Suppressor macrophage (primary cell): Measurements from ENCODE around the gene USP25.

ENCODE experiments used
- DNase-seq, 4 experiments: peaks; one replicate each; pipeline ENCODE4 v3.0.0-alpha.2; 2020 to 2022
- total RNA-seq, 17 experiments: gene quantifications; one replicate each; lab custom pipeline; 2026; ENCODE audit warnings: mixed read lengths in 6 of 17, inconsistent platforms in 3 of 17; lab: John Stamatoyannopoulos, UW

Gene USP25, protein sequence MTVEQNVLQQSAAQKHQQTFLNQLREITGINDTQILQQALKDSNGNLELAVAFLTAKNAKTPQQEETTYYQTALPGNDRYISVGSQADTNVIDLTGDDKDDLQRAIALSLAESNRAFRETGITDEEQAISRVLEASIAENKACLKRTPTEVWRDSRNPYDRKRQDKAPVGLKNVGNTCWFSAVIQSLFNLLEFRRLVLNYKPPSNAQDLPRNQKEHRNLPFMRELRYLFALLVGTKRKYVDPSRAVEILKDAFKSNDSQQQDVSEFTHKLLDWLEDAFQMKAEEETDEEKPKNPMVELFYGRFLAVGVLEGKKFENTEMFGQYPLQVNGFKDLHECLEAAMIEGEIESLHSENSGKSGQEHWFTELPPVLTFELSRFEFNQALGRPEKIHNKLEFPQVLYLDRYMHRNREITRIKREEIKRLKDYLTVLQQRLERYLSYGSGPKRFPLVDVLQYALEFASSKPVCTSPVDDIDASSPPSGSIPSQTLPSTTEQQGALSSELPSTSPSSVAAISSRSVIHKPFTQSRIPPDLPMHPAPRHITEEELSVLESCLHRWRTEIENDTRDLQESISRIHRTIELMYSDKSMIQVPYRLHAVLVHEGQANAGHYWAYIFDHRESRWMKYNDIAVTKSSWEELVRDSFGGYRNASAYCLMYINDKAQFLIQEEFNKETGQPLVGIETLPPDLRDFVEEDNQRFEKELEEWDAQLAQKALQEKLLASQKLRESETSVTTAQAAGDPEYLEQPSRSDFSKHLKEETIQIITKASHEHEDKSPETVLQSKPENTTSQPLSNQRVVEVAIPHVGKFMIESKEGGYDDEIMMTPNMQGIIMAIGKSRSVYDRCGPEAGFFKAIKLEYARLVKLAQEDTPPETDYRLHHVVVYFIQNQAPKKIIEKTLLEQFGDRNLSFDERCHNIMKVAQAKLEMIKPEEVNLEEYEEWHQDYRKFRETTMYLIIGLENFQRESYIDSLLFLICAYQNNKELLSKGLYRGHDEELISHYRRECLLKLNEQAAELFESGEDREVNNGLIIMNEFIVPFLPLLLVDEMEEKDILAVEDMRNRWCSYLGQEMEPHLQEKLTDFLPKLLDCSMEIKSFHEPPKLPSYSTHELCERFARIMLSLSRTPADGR
- 75.1 to 194 (median 101) reads per million in 17 experiments for total RNA-seq

DNA sequence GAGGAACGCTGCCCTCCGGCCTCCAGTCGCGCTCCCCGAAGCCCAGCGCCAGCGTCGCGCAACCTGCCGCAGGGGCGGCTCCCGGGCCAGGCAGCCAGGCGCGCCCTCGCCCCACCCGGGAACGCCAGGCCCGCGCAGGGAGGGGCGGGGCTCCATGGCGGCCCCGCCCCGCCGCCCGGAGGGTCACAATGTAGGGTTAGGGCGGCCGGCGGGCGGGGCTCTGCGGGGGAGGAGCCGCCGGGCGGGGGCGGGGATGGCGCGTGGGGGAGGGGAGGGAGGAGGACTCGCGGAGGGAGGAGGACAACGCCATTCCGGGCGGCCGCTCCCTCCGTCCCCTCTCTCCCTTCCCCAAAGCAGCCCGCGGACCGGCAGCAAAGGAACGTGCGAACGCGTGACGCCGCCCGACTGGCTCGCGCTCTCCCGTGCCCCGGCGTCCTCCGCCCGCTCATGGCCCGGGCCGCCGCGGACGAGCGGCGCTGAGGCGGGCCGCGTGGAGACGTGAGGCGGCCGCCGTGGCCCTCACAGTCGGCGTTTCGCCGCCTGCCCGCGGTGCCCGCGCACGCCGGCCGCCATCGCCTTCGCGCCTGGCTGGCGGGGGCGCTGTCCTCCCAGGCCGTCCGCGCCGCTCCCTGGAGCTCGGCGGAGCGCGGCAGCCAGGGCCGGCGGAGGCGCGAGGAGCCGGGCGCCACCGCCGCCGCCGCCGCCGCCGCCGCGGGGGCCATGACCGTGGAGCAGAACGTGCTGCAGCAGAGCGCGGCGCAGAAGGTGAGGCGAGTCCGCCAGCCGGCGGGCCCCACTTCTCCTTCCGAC, at the start of gene USP25:
Gene USP25, plus strand, starts transcription at position 309 of the 810 bp plus-strand sequence. Its CDS starts 412 bp downstream, at position 721.
- DNase-seq: peak; percentile 92 to 98 (median 96)

DNA sequence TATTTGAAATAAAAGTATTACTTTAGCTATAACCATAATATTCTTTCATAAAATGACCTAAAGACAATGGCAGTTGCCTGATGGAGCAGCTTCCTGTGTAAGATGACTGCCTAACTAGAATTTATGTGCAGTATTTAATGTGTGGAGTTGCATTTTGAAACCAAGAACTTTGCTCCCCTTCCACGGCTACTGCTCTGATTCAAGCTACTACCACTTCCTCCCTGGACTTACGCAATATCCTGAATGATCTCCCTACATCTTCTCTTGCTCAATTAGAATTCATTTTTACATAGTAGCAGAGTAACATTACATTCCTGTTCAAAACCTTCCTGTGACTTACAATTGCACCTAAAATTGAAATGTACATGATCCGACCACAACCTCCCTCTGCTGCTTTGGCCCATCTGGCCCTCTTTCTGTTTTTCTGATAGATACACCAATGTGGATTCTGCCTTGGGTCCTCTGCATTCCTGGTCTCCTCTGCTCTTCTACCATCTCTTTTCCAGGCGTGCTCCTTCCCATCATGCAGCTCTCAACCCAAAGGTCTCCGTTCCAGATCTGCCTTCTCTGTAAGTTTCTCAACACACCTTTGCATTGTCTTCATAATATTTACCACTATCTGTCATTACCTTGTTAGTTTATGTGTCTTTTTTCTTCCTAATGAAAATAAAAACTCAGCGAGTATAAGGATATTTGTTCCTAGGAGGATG, 47.4 kb upstream of the USP25 start:
- DNase-seq: peak; percentile 66 to 93 (median 82)

DNA sequence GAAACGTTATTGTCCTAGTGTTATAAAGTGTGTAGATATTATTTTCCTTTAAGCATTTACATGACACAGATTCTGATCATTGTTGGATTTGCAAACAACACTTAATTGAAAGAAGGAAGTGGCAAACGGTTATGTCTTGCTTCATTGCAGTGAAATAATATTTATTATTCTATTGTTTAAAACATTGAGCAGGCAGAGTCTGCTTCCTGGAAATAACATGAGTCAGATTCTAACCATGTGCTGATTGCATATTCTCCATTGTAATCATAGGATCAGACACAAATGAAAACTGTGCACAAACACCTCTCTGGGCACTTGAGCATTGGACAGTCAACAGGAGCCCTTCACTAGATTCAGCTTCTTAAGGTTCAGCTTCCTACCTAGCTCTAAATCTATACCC, 46.8 kb upstream of the USP25 start:
- peak; percentile 53 to 88 (median 70) for DNase-seq

DNA sequence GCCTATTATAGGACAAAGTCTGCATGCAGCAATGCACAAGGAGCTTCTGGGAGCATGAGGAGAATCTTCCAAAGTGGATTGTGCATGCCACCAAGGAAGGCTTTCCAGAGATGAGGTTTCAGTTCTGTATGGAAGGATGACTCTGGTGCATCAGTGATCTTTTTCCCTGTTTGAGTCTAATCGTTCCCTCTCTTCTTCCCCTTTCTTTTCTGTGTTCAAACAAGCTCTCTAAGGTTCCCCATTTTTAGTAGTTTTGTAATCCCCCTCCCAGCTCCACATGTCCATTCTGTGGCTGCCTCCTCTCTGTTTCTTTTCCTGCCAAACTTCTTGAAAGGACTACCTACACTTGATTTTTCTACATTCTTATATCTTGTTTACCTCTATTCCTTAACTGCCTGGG, 43.3 kb upstream of the USP25 start:
- DNase-seq: peak; percentile 56 to 85 (median 74)

DNA sequence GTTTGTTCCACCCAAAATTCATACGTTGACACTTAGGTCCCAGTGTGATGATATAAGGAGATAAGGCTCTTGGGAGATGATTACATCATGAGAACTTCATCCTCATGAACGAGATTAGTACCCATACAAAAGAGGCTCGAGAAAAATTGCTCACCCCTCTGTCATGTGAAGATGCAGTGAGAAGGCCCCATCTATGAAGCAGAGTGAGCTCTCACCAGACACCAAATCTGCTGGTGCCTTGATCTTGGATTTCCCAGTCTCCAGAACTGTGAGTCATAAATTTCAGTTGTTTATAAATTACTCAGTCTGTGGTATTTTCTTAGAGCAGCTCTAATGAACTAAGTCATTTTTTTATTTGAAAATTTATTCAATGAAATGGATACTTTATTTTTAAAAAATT, 42.6 kb upstream of the USP25 start:
- peak in 1 of 4 experiments; percentile 24 for DNase-seq

DNA sequence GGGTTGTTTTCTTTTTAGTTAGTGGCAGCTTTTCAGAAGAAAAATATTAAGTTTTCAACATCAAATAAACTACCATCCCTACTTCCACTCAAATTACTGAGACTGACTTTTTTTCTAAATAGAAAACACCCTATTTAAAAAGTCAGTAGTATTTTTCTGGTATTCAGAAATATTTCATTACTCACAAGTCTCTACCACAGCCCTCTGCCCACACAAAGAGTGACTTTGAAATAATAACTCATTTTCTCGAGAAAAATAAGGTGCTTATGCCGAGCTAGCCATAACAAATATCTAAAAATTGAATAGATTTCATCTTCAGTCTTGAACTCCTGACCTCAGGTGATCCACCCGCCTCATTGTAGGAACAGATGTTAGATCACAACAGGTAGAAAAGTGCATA, 41.8 kb upstream of the USP25 start:
- no peak for DNase-seq

DNA sequence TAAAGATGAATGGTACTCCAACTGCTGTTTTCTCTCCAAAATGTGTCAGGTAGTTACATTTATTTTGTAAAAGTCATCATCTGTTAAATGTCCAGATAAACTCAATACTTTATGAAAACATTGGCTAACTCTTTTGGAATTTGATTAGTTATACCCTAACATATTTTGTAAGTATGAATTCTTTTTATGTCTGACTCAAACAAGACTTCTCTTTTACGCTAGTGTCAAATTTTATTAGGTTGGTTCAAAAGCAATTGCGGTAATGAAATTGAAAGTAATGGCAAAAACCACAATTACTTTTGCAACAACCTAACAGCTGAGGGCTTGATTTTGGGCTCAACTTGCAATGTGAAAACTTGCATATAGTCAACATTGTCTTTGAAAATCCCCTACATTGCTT, 41.0 kb upstream of the USP25 start:
- peak; percentile 24 to 73 (median 52) for DNase-seq

DNA sequence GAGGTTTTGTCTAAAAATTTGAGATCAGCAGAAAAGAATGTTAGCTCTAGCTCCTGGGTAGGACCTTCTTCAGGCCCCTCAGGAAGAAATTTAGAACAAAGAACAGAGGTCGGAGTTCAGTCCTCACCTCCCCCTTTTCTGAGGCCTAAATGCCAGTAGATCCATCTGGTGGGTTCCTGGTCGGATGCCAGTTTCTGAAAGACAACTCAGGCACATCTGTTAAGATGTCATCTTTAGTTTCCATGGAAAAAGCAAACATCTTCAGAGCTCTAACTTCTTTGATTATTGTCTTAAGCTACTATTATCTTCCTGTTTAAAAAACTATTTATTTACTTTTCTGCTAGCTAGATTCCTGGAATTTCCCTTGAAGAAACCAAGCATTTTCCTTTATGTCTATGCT, 37.1 kb upstream of the USP25 start:
- DNase-seq: no peak

DNA sequence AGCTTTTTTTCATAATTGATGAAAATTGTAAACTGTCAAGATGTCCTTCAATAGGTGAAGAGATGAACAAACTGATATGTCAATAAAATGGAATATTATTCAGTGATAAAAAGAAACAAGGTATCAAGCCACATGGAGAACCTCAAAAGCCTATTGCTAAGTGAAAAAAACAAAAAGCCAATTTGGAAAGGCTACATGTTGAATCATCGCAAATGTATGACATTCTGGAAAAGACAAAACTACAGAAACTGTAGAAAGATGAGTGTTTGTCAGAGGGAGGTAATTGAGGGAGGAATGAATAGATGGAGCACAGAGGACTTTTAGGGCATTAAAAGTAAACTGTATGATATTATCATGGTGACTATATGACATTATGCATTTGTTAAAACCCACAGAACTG, 34.5 kb upstream of the USP25 start:
- DNase-seq: no peak

DNA sequence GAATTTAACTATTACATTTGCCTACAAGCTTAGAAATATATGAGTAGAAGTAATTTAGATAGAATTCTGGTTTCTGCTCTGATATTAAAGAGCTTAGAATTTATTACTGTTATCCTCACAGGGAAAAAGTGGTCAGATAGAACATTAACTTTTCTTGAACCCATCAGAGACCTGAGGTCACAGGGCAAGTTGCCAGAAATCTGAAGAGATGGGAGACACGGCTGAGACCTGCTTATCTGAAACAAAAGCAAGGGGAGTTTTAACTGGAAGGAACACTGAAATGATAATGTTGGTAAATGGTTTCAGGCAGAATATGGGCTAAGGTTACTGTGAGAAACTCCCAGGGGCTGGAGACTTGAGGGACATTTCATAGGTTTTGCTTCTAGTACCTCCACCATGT, 28.0 kb upstream of the USP25 start:
- no peak for DNase-seq

DNA sequence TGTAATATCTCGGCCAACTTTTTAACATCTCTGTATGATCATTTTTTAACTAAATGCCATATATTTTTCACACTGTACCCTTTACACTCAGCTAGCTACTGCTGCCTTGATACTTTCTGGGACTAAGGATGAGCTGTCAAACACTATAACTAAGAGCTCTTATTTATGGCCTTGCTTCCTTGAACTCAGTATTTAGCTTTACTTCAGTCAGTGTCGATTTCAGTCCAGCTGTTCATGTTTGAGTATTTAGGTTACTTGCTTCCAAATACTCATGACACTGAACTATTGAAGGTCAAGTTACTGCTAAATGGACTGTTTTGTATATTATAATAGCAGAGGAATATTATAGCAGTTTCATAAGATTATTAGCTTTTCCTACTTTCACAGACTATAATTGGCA, 25.9 kb upstream of the USP25 start:
- no peak for DNase-seq

DNA sequence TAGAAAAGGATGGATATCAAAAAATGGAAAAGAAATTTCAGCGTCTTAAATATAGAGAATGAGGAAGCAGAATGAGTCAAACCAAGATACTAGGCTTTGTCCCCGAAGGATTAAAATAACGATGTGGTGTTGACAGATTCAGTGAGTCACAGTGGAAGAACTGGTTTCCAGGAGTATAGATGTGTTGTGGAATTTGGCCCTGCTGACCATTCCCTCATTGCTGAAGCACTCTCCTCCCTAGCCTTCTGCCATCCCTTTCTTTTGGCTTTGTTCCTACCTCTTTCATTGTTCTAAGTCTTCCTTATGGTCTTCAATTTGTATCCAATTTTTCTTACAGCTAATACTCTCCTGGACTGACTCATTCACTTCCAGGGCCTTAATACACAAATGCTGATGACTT, 23.1 kb upstream of the USP25 start:
- DNase-seq: peak in 1 of 4 experiments; percentile 45

DNA sequence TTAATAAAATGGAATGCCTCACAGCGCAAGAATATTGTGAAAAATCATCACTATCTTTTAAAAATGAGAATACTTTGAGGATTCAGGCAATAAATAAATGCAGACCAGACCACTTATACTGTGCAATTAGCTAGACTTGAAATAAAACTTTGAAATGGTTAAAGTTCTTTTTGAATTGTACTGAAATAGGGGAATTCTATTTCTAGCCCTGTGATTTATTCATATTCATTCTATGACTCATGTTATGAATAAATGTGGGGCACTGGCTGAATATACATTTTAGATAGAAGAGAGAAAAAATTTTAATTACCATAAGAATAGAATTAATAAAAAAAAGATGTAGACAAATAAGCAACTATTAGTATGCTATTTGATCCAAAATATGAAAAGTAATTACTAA, 16.4 kb upstream of the USP25 start:
- no peak for DNase-seq

DNA sequence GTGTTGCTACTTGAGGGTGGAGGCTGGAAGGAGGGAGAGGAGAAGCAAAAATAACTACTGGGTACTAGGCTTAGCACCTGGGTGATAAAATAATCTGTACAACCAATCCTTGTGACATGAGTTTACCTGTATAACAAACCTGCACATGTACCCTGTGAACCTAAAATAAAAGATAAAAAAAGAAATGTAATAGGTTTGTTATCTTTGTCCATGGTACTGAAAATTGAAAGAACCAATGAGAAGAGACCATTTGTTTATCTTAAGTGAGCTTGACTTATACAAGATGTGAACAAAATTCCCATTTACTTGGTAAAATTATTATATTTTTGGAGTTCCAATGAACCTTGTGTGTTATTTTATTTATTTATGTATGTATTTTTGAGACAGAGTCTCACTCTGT, 11.1 kb upstream of the USP25 start:
- no peak for DNase-seq

DNA sequence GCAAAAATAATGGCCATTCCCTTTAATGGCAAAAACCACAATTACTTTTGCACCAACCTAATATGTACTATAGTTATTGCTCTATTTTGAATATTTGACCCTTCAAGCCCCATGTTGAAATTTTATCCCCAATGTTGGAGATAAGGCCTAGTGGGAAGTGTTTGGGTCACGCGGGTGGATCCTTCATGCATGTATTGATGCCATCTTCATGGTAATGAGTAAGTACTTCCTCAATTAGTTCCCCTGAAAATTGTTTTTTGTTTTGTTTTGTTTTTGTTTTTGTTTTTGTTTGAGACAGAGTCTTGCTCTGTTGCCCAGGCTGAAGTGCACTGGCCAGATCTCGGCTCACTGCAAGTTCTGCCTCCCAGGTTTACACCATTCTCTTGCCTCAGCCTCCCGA, 9.8 kb upstream of the USP25 start:
- peak; percentile 12 to 46 (median 38) for DNase-seq

DNA sequence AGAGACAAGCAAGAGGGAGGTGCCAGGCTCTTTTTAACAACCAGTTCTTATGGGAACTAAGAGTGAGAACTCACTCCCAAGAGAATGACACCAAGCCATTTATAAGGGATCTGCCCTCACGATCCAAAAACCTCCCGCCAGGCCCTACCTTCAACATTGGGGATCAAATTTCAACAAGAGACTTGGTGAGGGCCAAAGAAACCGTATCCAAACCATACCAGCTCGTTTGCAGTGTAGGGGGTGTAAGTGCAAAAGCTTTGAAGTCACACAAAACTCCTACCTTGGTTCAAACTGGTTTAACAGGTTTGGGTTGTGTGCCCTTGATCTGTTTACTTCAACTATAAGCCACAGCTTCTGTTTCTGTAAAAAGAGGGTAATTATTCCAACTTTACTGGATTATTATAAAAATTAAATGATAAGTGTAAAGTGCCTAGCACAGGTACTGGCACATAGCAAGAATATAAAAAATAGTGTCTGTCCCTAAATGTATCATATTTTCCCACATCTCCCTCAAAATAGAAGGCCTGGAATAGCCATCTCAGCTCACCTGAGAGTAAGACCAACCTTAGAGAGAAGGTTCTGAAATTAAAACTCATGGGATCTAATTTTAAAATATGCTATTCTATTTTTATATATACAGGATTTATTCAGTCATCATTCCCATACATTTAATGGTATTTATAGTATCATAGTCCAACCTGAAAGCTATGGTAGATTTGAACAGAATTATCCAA, 7.0 kb upstream of the USP25 start:
- no peak for DNase-seq

DNA sequence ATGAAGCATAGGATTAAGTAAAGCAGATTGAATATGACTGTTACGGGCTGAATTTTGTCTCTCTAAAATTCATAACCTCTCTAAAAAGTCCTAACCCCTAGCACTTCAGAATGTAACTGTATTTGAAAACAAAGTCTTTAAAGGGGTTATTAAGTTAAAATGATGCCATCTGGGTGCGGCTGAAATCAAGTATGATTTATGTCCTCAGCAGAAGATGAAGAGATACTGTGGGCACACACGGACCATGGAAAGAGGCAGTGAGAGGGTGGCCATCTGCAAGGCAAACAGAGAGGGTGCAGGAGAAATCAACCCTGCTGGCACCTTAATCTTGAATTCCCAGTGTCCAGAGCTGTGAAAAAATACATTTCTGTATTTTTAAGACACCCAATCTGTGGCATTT, 3.8 kb upstream of the USP25 start:
- no peak for DNase-seq

DNA sequence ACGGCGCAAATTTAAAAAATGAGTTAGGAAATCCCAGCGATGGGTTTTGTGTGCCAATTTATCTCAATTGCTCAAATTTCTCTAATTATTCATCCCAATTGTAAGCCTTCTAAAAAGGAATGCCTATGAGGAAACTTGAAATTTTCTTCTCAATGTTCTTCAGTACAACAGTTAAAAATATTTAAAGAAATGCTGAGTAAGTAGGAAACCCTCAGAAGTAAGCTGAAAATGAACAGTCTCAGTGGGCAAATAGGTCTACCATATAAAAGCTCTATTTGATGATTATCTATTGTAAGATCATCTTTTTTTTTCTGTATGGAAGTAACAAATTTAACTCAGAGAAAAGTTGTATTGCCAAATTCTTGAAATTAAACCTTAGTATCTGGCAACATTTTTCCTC, 1.7 kb upstream of the USP25 start:
- no peak for DNase-seq

DNA sequence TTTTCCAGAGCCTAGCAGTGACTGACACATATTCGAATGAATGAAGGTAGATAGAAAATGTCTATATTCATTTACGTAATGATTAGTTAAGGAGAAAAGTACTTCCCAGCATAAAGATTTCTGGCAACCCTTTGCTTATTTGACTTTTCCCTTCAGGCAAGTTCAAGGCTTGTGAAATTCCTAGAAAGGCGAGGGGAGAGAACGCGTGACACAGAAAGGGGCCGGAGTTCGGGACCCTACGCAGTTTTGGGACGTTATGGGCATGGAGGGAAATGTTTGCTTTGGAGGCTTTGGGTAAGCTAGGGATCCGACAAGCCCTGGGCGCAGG, 472 bp upstream of the USP25 start:
- DNase-seq: no peak

DNA sequence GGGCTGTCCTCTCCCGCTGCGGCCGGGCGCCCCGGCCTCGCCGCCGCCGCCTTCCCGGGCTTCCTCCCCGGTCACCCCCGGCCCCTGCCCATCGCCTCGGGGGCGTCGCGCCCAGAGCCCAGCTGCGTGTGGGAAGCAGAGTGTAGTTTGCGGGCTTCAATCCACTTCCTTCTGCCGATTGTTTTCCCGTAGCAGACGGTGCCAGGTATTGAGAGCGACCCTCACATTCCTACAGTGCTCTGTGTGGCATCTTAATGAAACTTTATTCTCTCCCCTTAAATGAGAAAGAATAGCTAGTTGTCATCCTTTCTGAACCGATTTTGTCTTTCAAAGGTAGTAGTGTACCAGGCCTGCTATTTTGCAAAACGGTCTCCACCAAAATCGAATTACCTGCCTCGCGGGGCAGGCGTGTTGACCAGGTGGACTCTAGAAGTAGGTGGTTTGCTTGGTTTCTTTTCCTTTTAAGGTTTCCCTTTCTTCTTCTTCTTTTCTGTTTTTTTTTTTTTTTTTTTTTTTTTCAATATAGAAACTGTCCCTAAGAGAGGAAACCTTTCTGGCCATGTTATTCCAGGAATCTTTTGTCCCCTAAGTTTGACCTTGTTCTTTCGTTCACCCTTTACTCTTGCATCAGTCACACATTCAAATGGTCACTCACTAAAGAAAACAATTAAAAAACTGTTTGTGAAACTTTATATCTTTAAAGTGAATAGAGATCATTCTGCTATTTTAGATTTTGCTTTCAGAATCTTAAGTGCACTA, 881 bp downstream of the USP25 start:
- no peak for DNase-seq
